Thyroid gland (tissue), 4 donors: Measurements from ENCODE around the gene OTUD6A. TPM values are rescaled to one million over a fixed set of nuclear protein-coding genes. Genes with fewer than 3 reads are reported as not detected.

Experiments
- DNase-seq, 2 donors: peaks; one replicate each; pipeline ENCODE4 v3.0.0-alpha.2; 2019
- H3K27ac ChIP-seq, 3 donors: fragments of 200-600 bp; sonication (generic); 1 replicate in 2 of 3; 2 replicates in 1 of 3; pipeline ENCODE4 v1.5.1; 2016 to 2019; ENCODE audit warnings: mild to moderate bottlenecking in 1 of 3, moderate library complexity in 1 of 3
- H3K27me3 ChIP-seq: fragments of 200-600 bp; sonication (generic); one replicate; pipeline ENCODE4 v1.5.1; 2019
- H3K36me3 ChIP-seq, 2 donors: fragments of 200-600 bp; sonication (generic); one replicate each; pipeline ENCODE4 v1.5.1; 2016 to 2019
- H3K4me1 ChIP-seq, 2 donors: fragments of 200-600 bp; sonication (generic); one replicate each; pipeline ENCODE4 v1.5.1; 2017 to 2019
- H3K4me3 ChIP-seq, 3 donors: fragments of 200-600 bp; sonication (generic); replicated peaks in 1 of 3; 1 replicate in 2 of 3; 2 replicates in 1 of 3; pipeline ENCODE4 v1.5.1; 2016; ENCODE audit warnings: mild to moderate bottlenecking in 1 of 3
- H3K9me3 ChIP-seq: fragments of 200-600 bp; sonication (generic); one replicate; pipeline ENCODE4 v1.5.1; 2017
- POLR2A ChIP-seq, 2 donors: fragments of 450-650 bp; IDR thresholded peaks; one replicate each; pipeline ENCODE4 v1.6.1; 2017; ENCODE audit warnings: antibody characterized with exemption in 2 of 2, mild to moderate bottlenecking in 2 of 2, moderate library complexity in 1 of 2
- WGBS, 2 donors: methylation state at CpG; one replicate each; pipeline ENCODE4 v1.1.5; 2017; 5-methylcytosine and 5-hydroxymethylcytosine counted together
- intact Hi-C: fragments of 100-400 bp; cut with DNase I; formaldehyde crosslinking; loops from one replicate; pipeline ENCODE4 v1.15.1; 2023
- total RNA-seq, 4 donors: library from RNA; depleted of rRNA; stranded (reverse); fragments of >200 nt; gene quantifications; one replicate each; pipeline ENCODE4 v1.2.3, GENCODE V29; 2016
- TF ChIP-seq, protein P1 (sequence below), 6 experiments: fragments of 200-600 bp in 3 of 6; fragments of 450-650 bp in 3 of 6; sonication (generic) in 3 of 6; IDR thresholded peaks; one replicate each; pipeline ENCODE4 v1.5.1; 2016 to 2019; ENCODE audit warnings: antibody characterized with exemption in 6 of 6, mild to moderate bottlenecking in 2 of 6, inconsistent platforms in 1 of 6, moderate library complexity in 1 of 6

Gene OTUD6A
- total RNA-seq, 4 donors from 2014 or later, result not detected

DNA sequence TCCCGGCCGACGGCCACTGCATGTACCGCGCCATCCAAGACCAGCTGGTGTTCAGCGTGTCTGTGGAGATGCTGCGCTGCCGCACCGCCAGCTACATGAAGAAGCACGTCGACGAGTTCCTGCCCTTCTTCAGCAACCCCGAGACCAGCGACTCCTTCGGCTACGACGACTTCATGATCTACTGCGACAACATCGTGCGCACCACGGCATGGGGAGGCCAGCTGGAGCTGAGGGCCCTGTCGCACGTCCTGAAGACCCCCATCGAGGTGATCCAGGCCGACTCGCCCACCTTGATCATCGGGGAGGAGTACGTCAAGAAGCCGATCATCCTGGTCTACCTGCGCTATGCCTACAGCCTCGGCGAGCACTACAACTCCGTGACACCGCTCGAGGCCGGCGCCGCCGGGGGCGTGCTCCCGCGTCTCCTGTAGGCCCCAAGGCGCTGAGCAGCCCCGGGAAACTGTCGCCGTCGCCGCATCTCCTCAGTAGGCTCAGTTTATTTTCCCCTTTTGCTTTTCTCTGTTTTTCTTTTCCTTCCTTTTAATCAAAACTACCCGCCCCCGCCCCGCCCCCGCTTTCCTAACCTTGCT is 799 bp downstream of the OTUD6A start:
- Histone ChIP-seq H3K4me3 (no peak overlapping the region), H3K36me3 (no peaks in the 10 kb centered on the region), H3K9me3 (no peaks in the 10 kb centered on the region), H3K27me3 (no peaks in the 10 kb centered on the region), H3K4me1 (no peaks in the 10 kb centered on the region), H3K27ac (no peak overlapping the region)
- intact Hi-C loops, result no loop called here
- no peak for DNase-seq
- 92 to 96% methylated on average over 30 to 34 of the region's 52 CpGs for WGBS, 2 donors
- no peak for TF ChIP-seq POLR2A (IDR thresholded peaks at IDR 0.05)
- TF ChIP-seq, protein P1, sequence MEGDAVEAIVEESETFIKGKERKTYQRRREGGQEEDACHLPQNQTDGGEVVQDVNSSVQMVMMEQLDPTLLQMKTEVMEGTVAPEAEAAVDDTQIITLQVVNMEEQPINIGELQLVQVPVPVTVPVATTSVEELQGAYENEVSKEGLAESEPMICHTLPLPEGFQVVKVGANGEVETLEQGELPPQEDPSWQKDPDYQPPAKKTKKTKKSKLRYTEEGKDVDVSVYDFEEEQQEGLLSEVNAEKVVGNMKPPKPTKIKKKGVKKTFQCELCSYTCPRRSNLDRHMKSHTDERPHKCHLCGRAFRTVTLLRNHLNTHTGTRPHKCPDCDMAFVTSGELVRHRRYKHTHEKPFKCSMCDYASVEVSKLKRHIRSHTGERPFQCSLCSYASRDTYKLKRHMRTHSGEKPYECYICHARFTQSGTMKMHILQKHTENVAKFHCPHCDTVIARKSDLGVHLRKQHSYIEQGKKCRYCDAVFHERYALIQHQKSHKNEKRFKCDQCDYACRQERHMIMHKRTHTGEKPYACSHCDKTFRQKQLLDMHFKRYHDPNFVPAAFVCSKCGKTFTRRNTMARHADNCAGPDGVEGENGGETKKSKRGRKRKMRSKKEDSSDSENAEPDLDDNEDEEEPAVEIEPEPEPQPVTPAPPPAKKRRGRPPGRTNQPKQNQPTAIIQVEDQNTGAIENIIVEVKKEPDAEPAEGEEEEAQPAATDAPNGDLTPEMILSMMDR (IDR thresholded peaks at IDR 0.05), result no peak

DNA sequence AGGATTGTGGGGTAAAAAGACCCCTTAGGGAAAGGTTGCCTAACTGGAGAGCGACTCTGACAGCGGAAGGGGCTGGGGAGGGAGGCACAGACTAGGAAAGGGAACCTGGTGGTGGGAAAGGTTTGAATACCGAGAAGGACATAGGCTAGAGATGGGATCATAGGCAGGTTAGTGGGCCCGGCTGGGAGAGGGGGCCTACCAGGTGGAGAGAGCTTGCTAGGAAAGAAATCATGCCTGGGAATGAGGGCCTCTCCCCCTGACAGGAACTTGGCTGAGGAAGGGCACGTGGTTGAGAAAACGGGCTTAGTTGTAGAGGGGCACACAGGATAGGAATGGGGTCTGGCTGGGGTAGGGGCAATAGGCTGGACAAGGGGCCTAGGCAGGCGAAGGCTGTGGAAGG is 4.4 kb downstream of the OTUD6A start:
- no peak overlapping the region for H3K27ac ChIP-seq
- H3K27me3 ChIP-seq, result no peaks in the 10 kb centered on the region
- no peaks in the 10 kb centered on the region for H3K9me3 ChIP-seq
- TF ChIP-seq POLR2A (IDR thresholded peaks at IDR 0.05), result no peak
- TF ChIP-seq, protein P1 (IDR thresholded peaks at IDR 0.05), result no peak
- H3K4me1 ChIP-seq, result no peaks in the 10 kb centered on the region
- no peak for DNase-seq
- H3K4me3 ChIP-seq, result no peak overlapping the region
- intact Hi-C loops, result no loop called here
- no peaks in the 10 kb centered on the region for H3K36me3 ChIP-seq
- 91 to 94% methylated on average over 7 of the region's 7 CpGs for WGBS, 2 donors

DNA sequence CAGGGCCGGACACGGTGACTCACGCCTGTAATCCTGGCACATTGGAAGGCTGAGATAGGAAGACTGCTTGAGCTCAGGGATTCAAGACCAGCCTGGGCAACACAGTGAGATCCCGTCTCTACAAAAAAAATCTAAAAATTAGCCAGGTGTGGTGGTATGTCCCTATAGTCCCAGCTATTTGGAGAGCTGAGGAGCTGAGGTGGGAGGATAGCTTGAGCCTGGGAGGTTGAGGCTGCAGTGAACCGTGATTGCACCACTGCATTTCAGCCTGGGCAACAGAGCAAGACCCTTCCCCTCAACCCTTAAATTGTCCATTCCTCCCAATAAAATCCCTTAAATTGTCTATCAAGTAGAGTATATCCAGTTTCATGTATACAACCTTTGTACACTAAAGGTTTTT is 17.0 kb downstream of the OTUD6A start:
- Histone ChIP-seq H3K27me3 (no peaks in the 10 kb centered on the region), H3K4me3 (no peak overlapping the region), H3K27ac (no peak overlapping the region), H3K36me3 (no peaks in the 10 kb centered on the region), H3K9me3 (no peaks in the 10 kb centered on the region), H3K4me1 (no peaks in the 10 kb centered on the region)
- no peak for DNase-seq
- 81 to 86% methylated on average over 5 of the region's 5 CpGs for WGBS, 2 donors
- TF ChIP-seq, protein P1 (IDR thresholded peaks at IDR 0.05), result no peak
- TF ChIP-seq POLR2A (IDR thresholded peaks at IDR 0.05), result no peak
- intact Hi-C loops, result no loop called here

DNA sequence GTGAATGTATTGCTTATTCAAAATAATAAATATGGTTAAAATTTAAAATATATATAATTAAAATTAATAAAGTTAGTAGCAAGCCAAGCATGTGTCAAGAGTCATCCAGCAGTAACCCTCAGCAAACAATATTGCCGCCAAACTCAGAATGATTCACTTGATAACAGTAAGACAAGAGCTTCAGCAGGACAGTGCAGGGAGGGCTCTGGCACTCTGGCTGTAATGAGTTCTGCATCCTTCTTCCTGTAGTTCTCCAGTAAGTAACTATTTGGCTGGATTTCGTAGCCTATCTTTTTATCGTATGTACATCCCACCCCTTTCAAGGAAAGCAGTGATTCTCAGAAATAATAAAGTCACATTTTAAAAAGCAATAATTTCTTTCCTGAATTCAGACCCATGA is 17.6 kb downstream of the OTUD6A start:
- intact Hi-C loops, result no loop called here
- H3K27me3 ChIP-seq, result no peaks in the 10 kb centered on the region
- no peak overlapping the region for H3K27ac ChIP-seq
- no peaks in the 10 kb centered on the region for H3K4me1 ChIP-seq
- no peaks in the 10 kb centered on the region for H3K9me3 ChIP-seq
- TF ChIP-seq, protein P1 (IDR thresholded peaks at IDR 0.05), result no peak
- no peak for TF ChIP-seq POLR2A (IDR thresholded peaks at IDR 0.05)
- H3K36me3 ChIP-seq, result no peaks in the 10 kb centered on the region
- WGBS, 2 donors, result 70 to 86% methylated on average over 3 of the region's 3 CpGs
- no peak overlapping the region for H3K4me3 ChIP-seq
- DNase-seq, result no peak

DNA sequence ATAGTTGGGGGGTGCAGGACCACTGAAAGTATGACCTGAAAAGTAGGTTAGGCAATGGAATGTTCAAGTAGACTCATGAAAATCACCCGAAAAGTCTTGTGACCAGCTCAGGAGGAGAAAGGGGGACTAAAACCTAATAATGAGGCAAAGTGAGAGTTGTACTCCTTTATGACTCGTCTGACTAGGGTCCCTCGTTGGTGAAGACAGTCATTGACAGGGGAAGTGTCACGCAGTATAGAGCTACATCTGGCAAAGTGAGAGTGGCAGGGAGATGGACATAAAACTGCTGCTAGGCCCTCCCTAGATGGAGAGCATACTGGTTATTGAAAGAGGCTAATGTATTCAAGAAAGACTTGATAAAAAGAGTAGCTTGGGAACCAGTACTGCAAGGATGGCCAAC is 20.5 kb downstream of the OTUD6A start:
- 65 to 89% methylated on average over 4 of the region's 4 CpGs for WGBS, 2 donors
- no peak overlapping the region for H3K4me3 ChIP-seq
- H3K27me3 ChIP-seq, result no peaks in the 10 kb centered on the region
- peaks cover 2 to 4% of the 10 kb centered on the region in 2 donors for H3K4me1 ChIP-seq
- no peak for TF ChIP-seq POLR2A (IDR thresholded peaks at IDR 0.05)
- TF ChIP-seq, protein P1 (IDR thresholded peaks at IDR 0.05), result no peak
- no peaks in the 10 kb centered on the region for H3K36me3 ChIP-seq
- H3K27ac ChIP-seq, result no peak overlapping the region
- intact Hi-C loops, result no loop called here
- no peak for DNase-seq
- H3K9me3 ChIP-seq, result no peaks in the 10 kb centered on the region
